ENCODE data around the gene EPX.

The EPX gene

GRCh38 chr17:58193641-58194255 lies 1.2 kb downstream of the EPX start:
- TF ChIP-seq SIN3A (IDR thresholded peaks at IDR 0.05; ENCODE audit: borderline replicate concordance, insufficient read depth, low read length), result no peak
- no peak for TF ChIP-seq TAF1 (IDR thresholded peaks at IDR 0.05; ENCODE audit: borderline replicate concordance, insufficient read depth, low read length)
- TF ChIP-seq REST (IDR thresholded peaks at IDR 0.05; ENCODE audit: insufficient read depth in 1 of 2, low read depth in 2 of 2, low read length in 2 of 2), result no peak

- TF ChIP-seq SIN3A (IDR thresholded peaks at IDR 0.05; ENCODE audit: borderline replicate concordance, insufficient read depth, low read length) (no peak), REST (IDR thresholded peaks at IDR 0.05; ENCODE audit: insufficient read depth in 1 of 2, low read depth in 2 of 2, low read length in 2 of 2) (no peak), POLR2AphosphoS5 (IDR thresholded peaks at IDR 0.05; ENCODE audit: low read depth, low read length) (no peak), TAF1 (IDR thresholded peaks at IDR 0.05; ENCODE audit: borderline replicate concordance, insufficient read depth, low read length) (no peak)
Observed at GRCh38 chr17:58195518-58196123, 3.1 kb downstream of the EPX start.

- TF ChIP-seq SIN3A (IDR thresholded peaks at IDR 0.05; ENCODE audit: borderline replicate concordance, insufficient read depth, low read length) (no peak), FOXP2 (optimal IDR thresholded peaks at IDR 0.05; ENCODE audit: borderline replicate concordance, extremely low read depth, extremely low read length, insufficient read depth) (no peak), REST (IDR thresholded peaks at IDR 0.05; ENCODE audit: insufficient read depth in 1 of 2, low read depth in 2 of 2, low read length in 2 of 2) (no peak), TAF1 (IDR thresholded peaks at IDR 0.05; ENCODE audit: borderline replicate concordance, insufficient read depth, low read length) (no peak), POLR2AphosphoS5 (IDR thresholded peaks at IDR 0.05; ENCODE audit: low read depth, low read length) (no peak)
Observed at GRCh38 chr17:58196610-58197009, 4.1 kb downstream of the EPX start.

GRCh38 chr17:58200024-58200633 lies 7.6 kb downstream of the EPX start:
- no peak for TF ChIP-seq TAF1 (IDR thresholded peaks at IDR 0.05; ENCODE audit: borderline replicate concordance, insufficient read depth, low read length)
- no peak for TF ChIP-seq REST (IDR thresholded peaks at IDR 0.05; ENCODE audit: insufficient read depth in 1 of 2, low read depth in 2 of 2, low read length in 2 of 2)
- TF ChIP-seq POLR2AphosphoS5 (IDR thresholded peaks at IDR 0.05; ENCODE audit: low read depth, low read length), result no peak
- TF ChIP-seq FOXP2 (optimal IDR thresholded peaks at IDR 0.05; ENCODE audit: borderline replicate concordance, extremely low read depth, extremely low read length, insufficient read depth), result no peak
- TF ChIP-seq SIN3A (IDR thresholded peaks at IDR 0.05; ENCODE audit: borderline replicate concordance, insufficient read depth, low read length), result no peak
